ENCODE results near the gene CCDC63. TPM values are rescaled to one million over a fixed set of nuclear protein-coding genes. Genes with fewer than 3 reads are reported as not detected.

Gene CCDC63
- total RNA-seq, 1 donor from 2014 or later, result not detected

DNA sequence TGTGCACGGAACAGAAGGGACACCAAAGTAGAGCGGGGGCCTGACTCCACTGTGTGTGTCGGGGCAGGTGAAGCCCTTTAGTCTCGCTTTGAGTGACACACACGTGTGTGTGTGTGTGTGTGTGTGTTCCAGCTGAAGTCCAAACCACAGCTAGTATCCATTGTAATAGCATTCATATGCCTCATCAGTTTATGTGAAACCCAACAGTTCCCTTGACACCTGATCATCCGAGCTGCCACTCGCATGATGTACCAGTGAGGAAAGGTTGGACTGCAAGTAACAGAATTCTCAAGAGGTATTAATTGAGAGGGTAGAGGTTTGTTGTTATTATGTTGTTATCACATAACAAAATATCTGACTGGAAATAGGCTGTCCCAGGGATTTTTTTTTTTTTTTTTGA, 16.4 kb downstream of the CCDC63 start:
- H3K4me3 ChIP-seq, result no peak overlapping the region
- no peaks in the 10 kb centered on the region for H3K36me3 ChIP-seq
- TF ChIP-seq, protein P1, sequence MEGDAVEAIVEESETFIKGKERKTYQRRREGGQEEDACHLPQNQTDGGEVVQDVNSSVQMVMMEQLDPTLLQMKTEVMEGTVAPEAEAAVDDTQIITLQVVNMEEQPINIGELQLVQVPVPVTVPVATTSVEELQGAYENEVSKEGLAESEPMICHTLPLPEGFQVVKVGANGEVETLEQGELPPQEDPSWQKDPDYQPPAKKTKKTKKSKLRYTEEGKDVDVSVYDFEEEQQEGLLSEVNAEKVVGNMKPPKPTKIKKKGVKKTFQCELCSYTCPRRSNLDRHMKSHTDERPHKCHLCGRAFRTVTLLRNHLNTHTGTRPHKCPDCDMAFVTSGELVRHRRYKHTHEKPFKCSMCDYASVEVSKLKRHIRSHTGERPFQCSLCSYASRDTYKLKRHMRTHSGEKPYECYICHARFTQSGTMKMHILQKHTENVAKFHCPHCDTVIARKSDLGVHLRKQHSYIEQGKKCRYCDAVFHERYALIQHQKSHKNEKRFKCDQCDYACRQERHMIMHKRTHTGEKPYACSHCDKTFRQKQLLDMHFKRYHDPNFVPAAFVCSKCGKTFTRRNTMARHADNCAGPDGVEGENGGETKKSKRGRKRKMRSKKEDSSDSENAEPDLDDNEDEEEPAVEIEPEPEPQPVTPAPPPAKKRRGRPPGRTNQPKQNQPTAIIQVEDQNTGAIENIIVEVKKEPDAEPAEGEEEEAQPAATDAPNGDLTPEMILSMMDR (IDR thresholded peaks at IDR 0.05; ENCODE audit: borderline replicate concordance), result no peak
- DNase-seq, result no peak
- H3K27ac ChIP-seq (replicated peaks), result no peak overlapping the region
- intact Hi-C loops (cut with micrococcal nuclease), result no loop called here
- no peaks in the 10 kb centered on the region for H3K27me3 ChIP-seq (ENCODE audit: low read depth)
- no peaks in the 10 kb centered on the region for H3K4me1 ChIP-seq
- H3K9me3 ChIP-seq (replicated peaks), result no peaks in the 10 kb centered on the region

DNA sequence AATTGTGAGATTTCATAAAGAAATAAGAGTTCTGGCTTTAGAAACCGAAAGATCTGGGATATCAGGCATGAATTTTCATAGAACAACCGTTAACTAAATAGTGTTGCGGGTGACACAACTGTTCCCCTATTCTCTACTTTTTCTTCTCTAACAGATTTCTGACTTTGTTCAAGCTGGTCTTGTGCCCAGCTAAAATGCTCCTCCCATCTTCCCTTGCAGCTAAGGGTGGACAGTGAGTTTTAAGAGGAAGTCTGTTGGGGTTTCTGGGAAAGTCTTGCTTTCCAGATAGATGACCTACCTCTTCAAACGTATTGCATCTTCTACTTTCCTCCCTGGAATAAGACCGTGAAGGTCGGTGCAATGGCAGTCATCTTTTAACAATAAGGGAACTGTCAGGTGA, 18.7 kb downstream of the CCDC63 start:
- Histone ChIP-seq H3K36me3 (no peaks in the 10 kb centered on the region), H3K9me3 (replicated peaks) (no peaks in the 10 kb centered on the region), H3K27me3 (ENCODE audit: low read depth) (no peaks in the 10 kb centered on the region), H3K4me3 (no peak overlapping the region), H3K27ac (replicated peaks) (no peak overlapping the region), H3K4me1 (no peaks in the 10 kb centered on the region)
- TF ChIP-seq, protein P1 (IDR thresholded peaks at IDR 0.05; ENCODE audit: borderline replicate concordance), result no peak
- intact Hi-C loops (cut with micrococcal nuclease), result no loop called here
- no peak for DNase-seq

DNA sequence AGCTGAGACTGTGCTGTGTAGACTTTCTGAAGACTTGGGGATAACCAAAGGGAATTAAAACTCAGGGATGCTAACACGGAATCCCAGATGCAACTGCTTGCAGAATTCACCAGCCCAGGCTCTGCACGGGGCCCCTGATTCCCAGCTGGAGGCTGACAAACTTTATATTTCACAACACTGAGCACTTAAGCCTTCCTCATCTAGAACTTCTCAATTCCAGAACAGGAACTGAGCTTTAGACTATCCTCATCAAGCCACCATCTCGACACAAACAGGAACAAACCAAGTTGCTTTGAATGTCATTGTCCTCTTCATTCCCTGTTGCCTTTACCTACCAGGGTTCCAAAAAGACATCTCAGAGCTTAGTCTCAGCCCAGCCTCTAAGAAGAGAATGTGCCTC, 22.2 kb downstream of the CCDC63 start:
- Histone ChIP-seq H3K4me3 (no peak overlapping the region), H3K36me3 (no peaks in the 10 kb centered on the region), H3K9me3 (replicated peaks) (no peaks in the 10 kb centered on the region), H3K4me1 (no peaks in the 10 kb centered on the region), H3K27me3 (ENCODE audit: low read depth) (no peaks in the 10 kb centered on the region), H3K27ac (replicated peaks) (no peak overlapping the region)
- TF ChIP-seq, protein P1 (IDR thresholded peaks at IDR 0.05; ENCODE audit: borderline replicate concordance), result no peak
- DNase-seq, result no peak
- intact Hi-C loops (cut with micrococcal nuclease), result no loop called here

DNA sequence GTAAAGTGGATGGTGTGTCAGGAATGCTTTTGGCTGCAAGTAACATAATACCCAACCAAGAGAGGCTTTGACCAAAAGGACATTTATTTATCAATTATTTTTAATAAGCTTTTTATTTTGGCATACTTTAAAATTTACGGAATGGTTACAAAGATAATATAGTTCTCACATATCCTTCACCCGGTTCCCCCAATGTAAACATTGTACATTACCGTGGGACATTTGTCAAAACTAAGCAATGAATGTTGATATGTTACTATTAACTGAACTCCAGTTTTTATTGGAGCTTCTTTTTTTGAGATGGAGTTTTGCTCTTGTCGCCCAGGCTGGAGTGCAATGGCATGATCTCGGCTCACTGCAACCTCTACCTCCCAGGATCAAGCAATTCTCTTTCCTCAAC, 23.0 kb downstream of the CCDC63 start:
- no peaks in the 10 kb centered on the region for H3K27me3 ChIP-seq (ENCODE audit: low read depth)
- no peak overlapping the region for H3K27ac ChIP-seq (replicated peaks)
- DNase-seq, result no peak
- no peak overlapping the region for H3K4me3 ChIP-seq
- TF ChIP-seq, protein P1 (IDR thresholded peaks at IDR 0.05; ENCODE audit: borderline replicate concordance), result no peak
- H3K36me3 ChIP-seq, result no peaks in the 10 kb centered on the region
- H3K4me1 ChIP-seq, result no peaks in the 10 kb centered on the region
- no peaks in the 10 kb centered on the region for H3K9me3 ChIP-seq (replicated peaks)
- intact Hi-C loops (cut with micrococcal nuclease), result no loop called here

- Histone ChIP-seq H3K9me3 (replicated peaks) (peaks cover 2% of the 10 kb centered on the region), H3K36me3 (no peaks in the 10 kb centered on the region), H3K4me3 (no peak overlapping the region), H3K27me3 (ENCODE audit: low read depth) (no peaks in the 10 kb centered on the region), H3K27ac (replicated peaks) (no peak overlapping the region), H3K4me1 (no peaks in the 10 kb centered on the region)
- intact Hi-C loops (cut with micrococcal nuclease), result no loop called here
- DNase-seq, result no peak
- TF ChIP-seq, protein P1 (IDR thresholded peaks at IDR 0.05; ENCODE audit: borderline replicate concordance), result no peak
Observed at GRCh38 chr12:110872100-110872499, 25.3 kb downstream of the CCDC63 start.

DNA sequence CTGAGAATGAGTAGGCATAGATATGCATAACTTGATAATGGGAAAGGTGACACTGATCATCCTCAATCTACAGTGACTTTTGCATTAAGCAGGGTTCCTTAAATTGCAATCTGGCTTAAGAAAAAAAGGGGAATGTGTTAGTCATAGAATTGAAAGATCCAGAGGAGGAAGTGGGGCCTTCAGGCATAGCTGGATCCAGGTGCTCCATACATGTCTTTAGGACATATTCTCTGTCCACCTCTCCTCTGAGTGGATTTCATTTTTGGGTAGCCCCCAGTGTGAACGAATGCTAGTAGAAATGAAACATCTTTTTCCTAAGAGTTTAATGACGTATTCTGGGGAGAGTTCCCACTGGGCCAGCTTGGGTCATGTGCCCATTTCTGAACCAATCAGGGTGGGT, 27.6 kb downstream of the CCDC63 start:
- intact Hi-C loops (cut with micrococcal nuclease), result no loop called here
- H3K4me1 ChIP-seq, result no peaks in the 10 kb centered on the region
- TF ChIP-seq, protein P1 (IDR thresholded peaks at IDR 0.05; ENCODE audit: borderline replicate concordance), result no peak
- no peaks in the 10 kb centered on the region for H3K27me3 ChIP-seq (ENCODE audit: low read depth)
- no peak for DNase-seq
- no peaks in the 10 kb centered on the region for H3K36me3 ChIP-seq
- H3K4me3 ChIP-seq, result no peak overlapping the region
- H3K27ac ChIP-seq (replicated peaks), result no peak overlapping the region
- peaks cover 2% of the 10 kb centered on the region for H3K9me3 ChIP-seq (replicated peaks)
